ENCODE measurements around the gene POLR1G. TPM values are rescaled to one million over a fixed set of nuclear protein-coding genes. Genes with fewer than 3 reads are reported as not detected.

Gene POLR1G
- total RNA-seq, 3 donors from 2014 or later (not counting 1 experiment from before 2014, with no cell fraction given): 0.28 to 1.4 (median 0.45) TPM

DNA sequence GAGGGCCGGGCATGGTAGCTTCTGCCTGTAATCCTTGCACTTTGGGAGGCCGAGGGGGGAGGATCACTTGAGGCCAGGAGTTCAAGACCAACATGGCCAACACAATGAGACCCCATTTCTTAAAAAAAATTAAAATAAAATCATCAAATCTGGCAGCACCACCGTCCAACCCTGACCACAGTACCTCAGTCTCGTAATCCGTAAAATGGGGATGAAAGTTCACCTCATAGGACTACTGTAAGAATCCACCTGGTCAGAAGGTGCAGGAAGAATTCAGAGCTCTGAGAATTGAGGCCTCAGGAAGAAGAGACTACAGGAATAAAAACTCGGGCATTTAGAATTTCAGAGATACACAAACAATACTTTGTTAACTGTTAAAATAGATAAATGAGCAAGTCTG is 4.6 kb upstream of the POLR1G start:
- Mint-ChIP-seq H3K36me3 (no peaks in the 10 kb centered on the region), H3K27me3 (ENCODE audit: low read depth in 2 of 2) (peaks cover 26 to 30% of the 10 kb centered on the region in 2 donors), H3K27ac (no peak overlapping the region), H3K9me3 (no peaks in the 10 kb centered on the region), H3K4me1 (peaks cover 36 to 39% of the 10 kb centered on the region in 2 donors), H3K4me3 (no peak overlapping the region)
- WGBS (ENCODE audit: insufficient coverage): 97% methylated on average over 5 of the region's 6 CpGs
- Histone ChIP-seq H3K27me3 (ENCODE audit: control insufficient read depth, insufficient read depth, low read length) (peaks cover 26% of the 10 kb centered on the region), H3K4me1 (ENCODE audit: control insufficient read depth, insufficient read depth, low read length) (peaks cover 38% of the 10 kb centered on the region), H3K9me3 (ENCODE audit: control insufficient read depth, insufficient read depth, low read length) (no peaks in the 10 kb centered on the region), H3K36me3 (ENCODE audit: control insufficient read depth, insufficient read depth, low read length) (no peaks in the 10 kb centered on the region), H3K4me3 (ENCODE audit: low read length) (no peak overlapping the region), H3K27ac (ENCODE audit: low read length) (no peak overlapping the region)
- TF ChIP-seq, protein P1, sequence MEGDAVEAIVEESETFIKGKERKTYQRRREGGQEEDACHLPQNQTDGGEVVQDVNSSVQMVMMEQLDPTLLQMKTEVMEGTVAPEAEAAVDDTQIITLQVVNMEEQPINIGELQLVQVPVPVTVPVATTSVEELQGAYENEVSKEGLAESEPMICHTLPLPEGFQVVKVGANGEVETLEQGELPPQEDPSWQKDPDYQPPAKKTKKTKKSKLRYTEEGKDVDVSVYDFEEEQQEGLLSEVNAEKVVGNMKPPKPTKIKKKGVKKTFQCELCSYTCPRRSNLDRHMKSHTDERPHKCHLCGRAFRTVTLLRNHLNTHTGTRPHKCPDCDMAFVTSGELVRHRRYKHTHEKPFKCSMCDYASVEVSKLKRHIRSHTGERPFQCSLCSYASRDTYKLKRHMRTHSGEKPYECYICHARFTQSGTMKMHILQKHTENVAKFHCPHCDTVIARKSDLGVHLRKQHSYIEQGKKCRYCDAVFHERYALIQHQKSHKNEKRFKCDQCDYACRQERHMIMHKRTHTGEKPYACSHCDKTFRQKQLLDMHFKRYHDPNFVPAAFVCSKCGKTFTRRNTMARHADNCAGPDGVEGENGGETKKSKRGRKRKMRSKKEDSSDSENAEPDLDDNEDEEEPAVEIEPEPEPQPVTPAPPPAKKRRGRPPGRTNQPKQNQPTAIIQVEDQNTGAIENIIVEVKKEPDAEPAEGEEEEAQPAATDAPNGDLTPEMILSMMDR (IDR thresholded peaks at IDR 0.05): no peak
- DNase-seq (no peak), ATAC-seq (no peak)
- intact Hi-C loops (cut with micrococcal nuclease): loop anchor here (10.0 kb wide), 1 partner anchor 243 kb away; no protein-coding TSS in a partner anchor

DNA sequence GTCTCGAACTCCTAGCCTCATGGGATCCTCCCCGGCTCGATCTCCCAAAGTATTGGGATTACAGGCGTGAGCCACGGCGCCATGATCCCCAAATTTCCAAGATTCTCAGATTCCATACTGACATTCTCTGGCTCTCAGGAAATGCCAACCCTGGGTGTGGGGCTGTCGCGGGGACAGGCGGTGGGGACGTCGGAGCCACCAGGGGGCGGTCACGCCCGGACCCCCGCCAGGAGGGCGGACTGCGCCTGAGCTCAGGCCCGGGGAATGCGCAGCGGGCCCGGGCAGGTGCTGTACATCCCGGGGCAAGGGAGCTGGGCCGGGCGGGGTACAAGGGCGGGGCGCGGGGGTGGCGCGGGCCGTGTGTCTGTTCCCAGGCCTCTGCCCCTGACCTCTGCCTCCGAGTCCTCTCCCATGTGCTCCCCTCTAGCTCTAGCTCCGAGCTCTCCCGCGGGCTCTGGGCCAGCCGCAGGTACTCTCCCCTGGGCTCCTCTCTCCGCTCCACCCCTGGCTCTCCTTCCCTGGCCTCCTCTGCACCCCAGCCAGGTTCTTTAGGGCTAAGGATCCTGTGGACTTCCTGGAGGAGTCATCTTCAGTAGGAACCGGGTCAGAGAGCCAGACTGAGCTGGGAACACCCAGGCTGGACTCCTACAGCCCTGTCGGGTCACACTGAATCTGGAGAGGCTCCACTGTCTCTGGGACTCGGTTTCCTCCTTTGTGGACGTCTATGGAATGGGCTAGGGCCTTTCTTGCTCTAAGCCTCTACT is 4.0 kb upstream of the POLR1G start:
- Mint-ChIP-seq H3K9me3 (no peaks in the 10 kb centered on the region), H3K4me1 (peaks cover 39 to 43% of the 10 kb centered on the region in 2 donors), H3K27ac (no peak overlapping the region), H3K4me3 (no peak overlapping the region), H3K27me3 (ENCODE audit: low read depth in 2 of 2) (peaks cover 19 to 24% of the 10 kb centered on the region in 2 donors), H3K36me3 (no peaks in the 10 kb centered on the region)
- no peak for ATAC-seq
- intact Hi-C loops (cut with micrococcal nuclease): loop anchor here (10.0 kb wide), 1 partner anchor 242 kb away; no protein-coding TSS in a partner anchor
- Histone ChIP-seq H3K9me3 (ENCODE audit: control insufficient read depth, insufficient read depth, low read length) (no peaks in the 10 kb centered on the region), H3K4me3 (ENCODE audit: low read length) (no peak overlapping the region), H3K27ac (ENCODE audit: low read length) (no peak overlapping the region), H3K27me3 (ENCODE audit: control insufficient read depth, insufficient read depth, low read length) (peaks cover 26% of the 10 kb centered on the region), H3K36me3 (ENCODE audit: control insufficient read depth, insufficient read depth, low read length) (no peaks in the 10 kb centered on the region), H3K4me1 (ENCODE audit: control insufficient read depth, insufficient read depth, low read length) (peaks cover 43% of the 10 kb centered on the region)
- TF ChIP-seq, protein P1 (IDR thresholded peaks at IDR 0.05): peak; percentile 32
- DNase-seq: peak in 1 of 2 donors; percentile 65
- WGBS (ENCODE audit: insufficient coverage): 26% methylated on average over 40 of the region's 40 CpGs

DNA sequence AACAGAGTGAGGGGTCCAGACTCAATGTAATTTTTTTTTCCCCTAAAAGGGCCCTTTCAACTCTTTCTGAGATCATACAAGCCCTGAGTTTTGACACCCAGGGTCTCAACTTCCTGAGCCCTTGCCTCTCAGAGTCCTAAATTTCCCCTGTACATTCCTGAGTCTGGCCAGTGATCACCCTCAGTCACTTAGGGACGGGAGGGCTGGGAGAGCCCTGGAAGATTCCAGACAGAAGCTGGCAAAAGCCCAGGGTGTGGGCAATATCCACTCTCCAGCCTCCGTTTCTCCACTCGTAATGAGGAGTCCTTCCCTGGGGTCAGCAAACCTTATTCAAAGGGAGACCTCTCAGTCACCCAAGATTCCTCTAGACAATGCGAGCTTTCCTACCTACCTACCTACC is 3.2 kb upstream of the POLR1G start:
- WGBS (ENCODE audit: insufficient coverage): 92% methylated on average over 4 of the region's 4 CpGs
- Histone ChIP-seq H3K4me3 (ENCODE audit: low read length) (no peak overlapping the region), H3K9me3 (ENCODE audit: control insufficient read depth, insufficient read depth, low read length) (no peaks in the 10 kb centered on the region), H3K27me3 (ENCODE audit: control insufficient read depth, insufficient read depth, low read length) (peaks cover 25% of the 10 kb centered on the region), H3K27ac (ENCODE audit: low read length) (no peak overlapping the region), H3K4me1 (ENCODE audit: control insufficient read depth, insufficient read depth, low read length) (peaks cover 40% of the 10 kb centered on the region), H3K36me3 (ENCODE audit: control insufficient read depth, insufficient read depth, low read length) (no peaks in the 10 kb centered on the region)
- Mint-ChIP-seq H3K36me3 (no peaks in the 10 kb centered on the region), H3K27me3 (ENCODE audit: low read depth in 2 of 2) (peaks cover 15 to 19% of the 10 kb centered on the region in 2 donors), H3K27ac (peak overlapping the region in 1 of 2 donors; percentile 86), H3K9me3 (no peaks in the 10 kb centered on the region), H3K4me1 (peaks cover 38 to 41% of the 10 kb centered on the region in 2 donors), H3K4me3 (no peak overlapping the region)
- DNase-seq: no peak
- intact Hi-C loops (cut with micrococcal nuclease): loop anchor here (10.0 kb wide), 1 partner anchor 242 kb away; no protein-coding TSS in a partner anchor
- no peak for ATAC-seq
- TF ChIP-seq, protein P1 (IDR thresholded peaks at IDR 0.05): no peak
